DOHH2 (cell line): ENCODE results near the gene OGFOD2.

Experiments used
- H3F3A ChIP-seq: fragments of 200-600 bp; sonication (generic), shearing (Covaris generic); 2 replicates; pipeline ENCODE4 v1.6.0; 2016; ENCODE audit warnings: antibody characterized with exemption, mild to moderate bottlenecking; ENCODE audit not compliant: control insufficient read depth, insufficient read depth
- H3K27ac ChIP-seq: fragments of 200-600 bp; sonication (generic); 2 replicates; pipeline ENCODE4 v1.5.1; 2014; ENCODE audit warnings: low read depth, mild to moderate bottlenecking, low read length, moderate library complexity
- H3K27me3 ChIP-seq: fragments of 200-600 bp; sonication (generic); 2 replicates; pipeline ENCODE4 v1.6.1; 2014; ENCODE audit warnings: mild to moderate bottlenecking, low read length, mixed read lengths; ENCODE audit not compliant: control insufficient read depth
- H3K36me3 ChIP-seq: fragments of 200-600 bp; sonication (generic); 2 replicates; pipeline ENCODE4 v1.6.1; 2014; ENCODE audit warnings: mild to moderate bottlenecking, low read length, moderate library complexity, mixed read lengths; ENCODE audit not compliant: control insufficient read depth
- H3K4me1 ChIP-seq: fragments of 200-600 bp; sonication (generic); 2 replicates; pipeline ENCODE4 v1.6.1; 2014; ENCODE audit warnings: mild to moderate bottlenecking, low read length, mixed read lengths; ENCODE audit not compliant: control insufficient read depth
- H3K4me2 ChIP-seq: fragments of 200-600 bp; sonication (generic); 2 replicates; pipeline ENCODE4 v1.6.0; 2014; ENCODE audit warnings: mild to moderate bottlenecking, low read length, moderate library complexity
- H3K4me3 ChIP-seq: fragments of 200-600 bp; sonication (generic); 2 replicates; pipeline ENCODE4 v1.5.1; 2014; ENCODE audit warnings: mild to moderate bottlenecking, low read length, mixed read lengths
- H3K79me2 ChIP-seq: fragments of 200-600 bp; sonication (generic); 2 replicates; pipeline ENCODE4 v1.6.1; 2014; ENCODE audit warnings: mild to moderate bottlenecking, low read length, mixed read lengths; ENCODE audit not compliant: control insufficient read depth
- H3K9me2 ChIP-seq: fragments of 200-600 bp; sonication (generic); replicated peaks from 2 replicates; pipeline ENCODE4 v1.6.1; 2014; ENCODE audit warnings: mild to moderate bottlenecking, low read length, mixed read lengths; ENCODE audit not compliant: control insufficient read depth
- H3K9me3 ChIP-seq: fragments of 200-600 bp; sonication (generic); 2 replicates; pipeline ENCODE4 v1.6.1; 2014; ENCODE audit warnings: antibody characterized with exemption, low read length, mixed read lengths; ENCODE audit not compliant: control insufficient read depth, insufficient read depth
- H4K20me1 ChIP-seq: fragments of 200-600 bp; sonication (generic); 2 replicates; pipeline ENCODE4 v1.6.0; 2014; ENCODE audit warnings: low read depth, mild to moderate bottlenecking, antibody characterized with exemption, low read length, moderate library complexity; ENCODE audit not compliant: control insufficient read depth, insufficient read depth
- CTCF ChIP-seq: fragments of 200-600 bp; sonication (generic); IDR thresholded peaks from one replicate; pipeline ENCODE4 v1.5.1; 2014; ENCODE audit warnings: antibody characterized with exemption, mild to moderate bottlenecking, low read depth, low read length; ENCODE audit not compliant: poor library complexity, severe bottlenecking
- EZH2phosphoT487 ChIP-seq: fragments of 200-600 bp; sonication (generic); IDR thresholded peaks from 2 replicates; pipeline ENCODE4 v1.6.1; 2017; ENCODE audit warnings: borderline replicate concordance, mild to moderate bottlenecking, antibody characterized with exemption, low read length, moderate library complexity, mixed read lengths

OGFOD2 gene

DNA sequence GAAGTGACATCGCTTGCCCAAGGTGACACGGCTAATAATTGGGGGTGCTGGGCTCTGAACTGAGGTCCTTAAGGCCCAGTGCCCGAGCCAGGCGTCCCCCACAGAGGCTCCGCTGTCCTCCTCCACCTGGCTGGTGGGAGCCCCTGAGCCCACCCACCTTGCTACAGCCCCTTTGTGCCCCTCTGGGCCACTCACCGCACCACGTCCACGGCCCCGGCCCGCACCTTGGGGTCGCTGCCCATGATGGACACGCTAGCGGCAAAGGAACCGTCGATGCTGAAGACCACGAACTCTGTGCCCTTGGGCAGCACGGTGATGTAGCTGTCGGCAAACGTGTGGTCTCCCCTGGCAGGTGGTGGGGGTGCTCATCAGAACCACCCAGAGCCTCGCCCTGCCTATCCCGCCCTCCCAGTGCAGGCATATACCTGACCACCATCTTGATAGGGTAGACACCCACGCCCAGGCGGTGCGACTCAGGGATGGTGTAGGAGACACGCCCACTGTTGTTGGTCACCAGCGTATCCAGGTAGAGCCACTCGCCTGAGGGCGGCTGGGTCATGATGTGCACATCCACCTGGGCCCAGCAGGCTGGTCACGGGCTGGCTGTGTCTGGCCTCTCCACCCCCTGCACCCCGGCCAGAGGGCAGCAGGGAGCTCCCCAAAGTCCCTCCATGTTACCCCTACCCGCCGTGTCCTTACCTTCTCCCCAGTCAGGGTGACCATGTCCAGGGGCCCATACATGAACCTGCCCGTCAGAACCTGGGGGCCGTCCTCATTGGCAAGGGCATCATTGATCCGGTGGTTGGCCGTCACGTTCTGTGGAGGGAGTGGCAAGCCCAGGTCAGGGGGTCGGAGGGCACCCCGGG is 12.3 kb downstream of the OGFOD2 start:
- Histone ChIP-seq H3K9me3 (no peaks in the 10 kb centered on the region), H3K4me1 (peaks cover 19% of the 10 kb centered on the region), H3K9me2 (no peaks in the 10 kb centered on the region), H3K4me3 (no peak overlapping the region), H3K4me2 (no peak overlapping the region), H3K36me3 (peaks cover 17% of the 10 kb centered on the region), H4K20me1 (peaks cover 3% of the 10 kb centered on the region; the same call in 1 of the 2 replicates), H3F3A (peaks cover 7% of the 10 kb centered on the region; the same call in 1 of the 2 replicates), H3K27me3 (no peaks in the 10 kb centered on the region), H3K27ac (no peak overlapping the region), H3K79me2 (peaks cover 6% of the 10 kb centered on the region)
- TF ChIP-seq CTCF (no peak), EZH2phosphoT487 (no peak)

- no peaks in the 10 kb centered on the region for H4K20me1 ChIP-seq
- H3K79me2 ChIP-seq: no peaks in the 10 kb centered on the region
- no peak overlapping the region for H3K4me3 ChIP-seq
- no peaks in the 10 kb centered on the region for H3K9me3 ChIP-seq
- peaks cover 10% of the 10 kb centered on the region for H3K36me3 ChIP-seq
- H3K4me2 ChIP-seq: no peak overlapping the region
- peaks cover 7% of the 10 kb centered on the region; the same call in 1 of the 2 replicates for H3F3A ChIP-seq
- no peak overlapping the region for H3K27ac ChIP-seq
- H3K4me1 ChIP-seq: peaks cover 12% of the 10 kb centered on the region
- H3K27me3 ChIP-seq: no peaks in the 10 kb centered on the region
- no peaks in the 10 kb centered on the region for H3K9me2 ChIP-seq
- TF ChIP-seq CTCF: no peak
- no peak for TF ChIP-seq EZH2phosphoT487
Measured at GRCh38 chr12:122988036-122988435, 13.0 kb downstream of the OGFOD2 start.

GRCh38 chr12:122988612-122989212 is 13.7 kb downstream of the OGFOD2 start:
- Histone ChIP-seq H3F3A (peaks cover 7% of the 10 kb centered on the region; the same call in 1 of the 2 replicates), H3K4me2 (no peak overlapping the region), H4K20me1 (no peaks in the 10 kb centered on the region), H3K27ac (no peak overlapping the region), H3K36me3 (peaks cover 3% of the 10 kb centered on the region; the same call in 1 of the 2 replicates), H3K4me1 (peaks cover 5% of the 10 kb centered on the region), H3K4me3 (no peak overlapping the region), H3K9me3 (no peaks in the 10 kb centered on the region), H3K9me2 (no peaks in the 10 kb centered on the region), H3K27me3 (no peaks in the 10 kb centered on the region), H3K79me2 (no peaks in the 10 kb centered on the region)
- TF ChIP-seq EZH2phosphoT487 (no peak), CTCF (no peak)
